SU-DHL-6 (cell line): Measurements from ENCODE around the gene GNAQ.

Experiments
- EZH2phosphoT487 ChIP-seq: fragments of 200-600 bp; sonication (generic), shearing (Covaris generic); conservative IDR thresholded peaks from 2 replicates; pipeline ENCODE4 v1.6.1; 2018; ENCODE audit warnings: mild to moderate bottlenecking, antibody characterized with exemption, low read length, moderate library complexity, mixed read lengths
- TF ChIP-seq, protein P1 (sequence below): fragments of 200-600 bp; sonication (generic); IDR thresholded peaks from one replicate; pipeline ENCODE4 v1.5.1; 2017; ENCODE audit warnings: antibody characterized with exemption, mild to moderate bottlenecking, low read length, moderate library complexity; ENCODE audit not compliant: insufficient read depth, poor library complexity, severe bottlenecking

DNA sequence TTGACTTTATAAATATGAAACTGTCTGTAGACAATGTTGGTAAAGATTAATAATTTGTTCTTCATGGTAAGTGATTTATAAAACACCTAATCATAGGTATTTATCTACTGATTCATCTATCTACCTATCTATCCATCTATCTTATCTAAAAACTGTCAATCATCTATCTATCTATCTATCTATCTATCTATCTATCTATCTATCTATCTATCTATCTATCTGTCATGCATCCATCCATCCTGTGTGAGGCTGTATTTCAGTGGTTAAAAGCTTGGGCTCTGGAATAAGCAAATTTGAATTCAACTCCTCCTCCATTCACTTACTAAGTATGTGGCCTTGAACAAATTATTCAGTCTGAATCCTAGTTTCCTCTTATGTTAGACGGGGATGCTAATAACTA lies 221.6 kb downstream of the GNAQ start:
- TF ChIP-seq, protein P1, sequence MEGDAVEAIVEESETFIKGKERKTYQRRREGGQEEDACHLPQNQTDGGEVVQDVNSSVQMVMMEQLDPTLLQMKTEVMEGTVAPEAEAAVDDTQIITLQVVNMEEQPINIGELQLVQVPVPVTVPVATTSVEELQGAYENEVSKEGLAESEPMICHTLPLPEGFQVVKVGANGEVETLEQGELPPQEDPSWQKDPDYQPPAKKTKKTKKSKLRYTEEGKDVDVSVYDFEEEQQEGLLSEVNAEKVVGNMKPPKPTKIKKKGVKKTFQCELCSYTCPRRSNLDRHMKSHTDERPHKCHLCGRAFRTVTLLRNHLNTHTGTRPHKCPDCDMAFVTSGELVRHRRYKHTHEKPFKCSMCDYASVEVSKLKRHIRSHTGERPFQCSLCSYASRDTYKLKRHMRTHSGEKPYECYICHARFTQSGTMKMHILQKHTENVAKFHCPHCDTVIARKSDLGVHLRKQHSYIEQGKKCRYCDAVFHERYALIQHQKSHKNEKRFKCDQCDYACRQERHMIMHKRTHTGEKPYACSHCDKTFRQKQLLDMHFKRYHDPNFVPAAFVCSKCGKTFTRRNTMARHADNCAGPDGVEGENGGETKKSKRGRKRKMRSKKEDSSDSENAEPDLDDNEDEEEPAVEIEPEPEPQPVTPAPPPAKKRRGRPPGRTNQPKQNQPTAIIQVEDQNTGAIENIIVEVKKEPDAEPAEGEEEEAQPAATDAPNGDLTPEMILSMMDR: no peak
- no peak for TF ChIP-seq EZH2phosphoT487
